H1 (cell line): ENCODE results near the gene TSGA10. TPM values are rescaled to one million over a fixed set of nuclear protein-coding genes. Genes with fewer than 3 reads are reported as not detected.

Experiments
- CTCF ChIA-PET: fragments of 300-600 bp; sonication (Branson Sonifier 250); formaldehyde crosslinking; loops from one replicate; lab custom pipeline; 2021; ENCODE audit not compliant: partially characterized antibody; lab: Charles Lee
- POLR2A ChIA-PET: fragments of 300-600 bp; sonication (Branson Sonifier 250); formaldehyde crosslinking; loops from one replicate; lab custom pipeline; 2021; ENCODE audit warnings: inconsistent platforms; ENCODE audit not compliant: partially characterized antibody; lab: Charles Lee
- DNase-seq, 2 experiments: peaks; one replicate each; pipeline versions ENCODE4 v3.0.0 to v3.0.0-alpha.2; 2010 to 2022; ENCODE audit warnings: low spot score in 2 of 2, low read depth in 1 of 2, mixed read lengths in 1 of 2
- FAIRE-seq: peaks from 2 replicates; lab custom pipeline; 2011; peaks lifted over from hg19 to GRCh38; lab: Jason Lieb, UNC
- H2AFZ ChIP-seq: 2 replicates; pipeline ENCODE4 v1.8.1; 2012; ENCODE audit warnings: low read length, inconsistent platforms
- H2AK5ac ChIP-seq: 2 replicates; pipeline ENCODE4 v1.6.1; 2013; ENCODE audit warnings: low read depth, low read length
- H2BK120ac ChIP-seq: replicated peaks from 2 replicates; pipeline ENCODE3; 2013; ENCODE audit warnings: low read depth, low read length, inconsistent platforms
- H2BK12ac ChIP-seq: 2 replicates; pipeline ENCODE4 v1.6.1; 2013; ENCODE audit warnings: low read depth, low read length
- H2BK15ac ChIP-seq: 2 replicates; pipeline ENCODE4 v1.6.1; 2013; ENCODE audit warnings: low read length
- H2BK20ac ChIP-seq: 2 replicates; pipeline ENCODE4 v1.6.1; 2013; ENCODE audit warnings: low read length
- H2BK5ac ChIP-seq: 2 replicates; pipeline ENCODE4 v1.6.1; 2013; ENCODE audit warnings: low read depth, low read length
- H3K14ac ChIP-seq: 2 replicates; pipeline ENCODE4 v1.6.1; 2013; ENCODE audit warnings: inconsistent platforms; ENCODE audit not compliant: insufficient read length
- H3K18ac ChIP-seq: 2 replicates; pipeline ENCODE4 v1.6.1; 2013; ENCODE audit warnings: low read length; ENCODE audit errors: extremely low read depth
- H3K23ac ChIP-seq: 2 replicates; pipeline ENCODE4 v1.6.1; 2013; ENCODE audit warnings: inconsistent platforms; ENCODE audit not compliant: insufficient read length
- H3K23me2 ChIP-seq: 2 replicates; pipeline ENCODE4 v1.6.1; 2013; ENCODE audit warnings: low read depth, low read length
- H3K27ac ChIP-seq: 2 replicates; pipeline ENCODE4 v1.6.1; 2011; ENCODE audit warnings: low read depth, low read length, inconsistent platforms
- H3K27me3 ChIP-seq, 4 experiments: replicated peaks in 1 of 4; 1 replicate in 1 of 4; 2 replicates in 3 of 4; pipeline versions ENCODE4 v1.6.1 to v1.8.1; 2011 to 2013; ENCODE audit warnings: low read length in 3 of 4, mild to moderate bottlenecking in 3 of 4, inconsistent platforms in 2 of 4, mixed read lengths in 2 of 4, moderate library complexity in 1 of 4; ENCODE audit not compliant: control insufficient read depth in 3 of 4, insufficient read depth in 3 of 4; ENCODE audit errors: extremely low read depth in 1 of 4
- H3K36me3 ChIP-seq, 4 experiments: 2 replicates each; pipeline versions ENCODE4 v1.6.1 to v1.8.1; 2011 to 2013; ENCODE audit warnings: mild to moderate bottlenecking in 4 of 4, low read length in 3 of 4, moderate library complexity in 2 of 4, control low read depth in 1 of 4, inconsistent platforms in 1 of 4; ENCODE audit not compliant: insufficient read depth in 4 of 4, control insufficient read depth in 2 of 4
- H3K4ac ChIP-seq: replicated peaks from 2 replicates; pipeline ENCODE3; 2013; ENCODE audit warnings: low read length, low read depth, mixed read lengths, inconsistent platforms; ENCODE audit not compliant: insufficient read length
- H3K4me1 ChIP-seq, 4 experiments: replicated peaks in 1 of 4; 1 replicate in 1 of 4; 2 replicates in 3 of 4; pipeline versions ENCODE4 v1.6.1 to v1.8.1; 2011 to 2013; ENCODE audit warnings: low read length in 3 of 4, inconsistent platforms in 2 of 4, mixed read lengths in 1 of 4; ENCODE audit not compliant: insufficient read depth in 4 of 4, control insufficient read depth in 3 of 4
- H3K4me2 ChIP-seq, 2 experiments: 2 replicates each; pipeline versions ENCODE4 v1.6.1 to v1.8.1; 2011 to 2013; ENCODE audit warnings: low read depth in 2 of 2, low read length in 2 of 2, control low read depth in 1 of 2, inconsistent platforms in 1 of 2, mild to moderate bottlenecking in 1 of 2; ENCODE audit not compliant: insufficient read depth in 1 of 2
- H3K4me3 ChIP-seq, 4 experiments: fragments of 200-600, 300-600 bp in 1 of 4; sonication (generic), shearing (Covaris generic), sonication (Bioruptor Twin) in 1 of 4; 2 replicates each; pipeline versions ENCODE4 v1.5.1 to v1.8.1; 2011 to 2016; ENCODE audit warnings: low read length in 4 of 4, low read depth in 3 of 4, control low read depth in 2 of 4, inconsistent platforms in 2 of 4, mild to moderate bottlenecking in 2 of 4, mixed read lengths in 1 of 4, moderate library complexity in 1 of 4; ENCODE audit not compliant: insufficient read depth in 2 of 4; ENCODE audit errors: extremely low read depth in 1 of 4
- H3K56ac ChIP-seq: replicated peaks from 2 replicates; pipeline ENCODE3; 2013; ENCODE audit warnings: low read depth, mild to moderate bottlenecking, mixed read lengths, low read length, inconsistent platforms; ENCODE audit not compliant: insufficient read length
- H3K79me1 ChIP-seq: 2 replicates; pipeline ENCODE4 v1.6.1; 2013; ENCODE audit warnings: low read depth, low read length, control low read depth
- H3K79me2 ChIP-seq, 2 experiments: 2 replicates each; pipeline versions ENCODE4 v1.6.1 to v1.8.1; 2012 to 2013; ENCODE audit warnings: low read length in 2 of 2, mild to moderate bottlenecking in 2 of 2, inconsistent platforms in 1 of 2; ENCODE audit not compliant: insufficient read depth in 2 of 2, control insufficient read depth in 1 of 2
- H3K9ac ChIP-seq, 4 experiments: replicated peaks in 1 of 4; 1 replicate in 1 of 4; 2 replicates in 3 of 4; pipeline versions ENCODE4 v1.6.1 to v1.8.1; 2011 to 2013; ENCODE audit warnings: low read depth in 3 of 4, low read length in 3 of 4, control low read depth in 2 of 4, mild to moderate bottlenecking in 2 of 4, moderate library complexity in 2 of 4, inconsistent platforms in 1 of 4; ENCODE audit errors: extremely low read depth in 1 of 4
- H3K9me3 ChIP-seq, 2 experiments: 2 replicates each; pipeline versions ENCODE4 v1.6.1 to v1.8.1; 2012 to 2013; ENCODE audit warnings: mild to moderate bottlenecking in 2 of 2, moderate library complexity in 2 of 2, control low read depth in 1 of 2, inconsistent platforms in 1 of 2, low read depth in 1 of 2, low read length in 1 of 2, mixed read lengths in 1 of 2; ENCODE audit not compliant: insufficient read depth in 2 of 2
- H4K20me1 ChIP-seq, 2 experiments: replicated peaks in 1 of 2; 2 replicates each; pipeline versions ENCODE3 to v1.8.1; 2011 to 2013; ENCODE audit warnings: inconsistent platforms in 2 of 2, low read length in 2 of 2, mild to moderate bottlenecking in 1 of 2; ENCODE audit not compliant: insufficient read depth in 2 of 2, control insufficient read depth in 1 of 2
- H4K5ac ChIP-seq: 2 replicates; pipeline ENCODE4 v1.6.1; 2013; ENCODE audit warnings: low read length, low read depth, mixed read lengths, inconsistent platforms; ENCODE audit not compliant: insufficient read length
- H4K8ac ChIP-seq: 2 replicates; pipeline ENCODE4 v1.8.0; 2013; ENCODE audit warnings: mild to moderate bottlenecking, moderate library complexity, low read length, inconsistent platforms; ENCODE audit not compliant: insufficient read depth; ENCODE audit errors: extremely low read depth
- H4K91ac ChIP-seq: replicated peaks from 2 replicates; pipeline ENCODE3; 2013; ENCODE audit warnings: low read length, mixed read lengths, inconsistent platforms; ENCODE audit not compliant: insufficient read length
- BCL11A ChIP-seq, 2 experiments: IDR thresholded peaks; one replicate each; pipeline ENCODE4 v1.6.1; 2011; ENCODE audit warnings: low read depth in 2 of 2, low read length in 2 of 2, mild to moderate bottlenecking in 2 of 2
- CHD1 ChIP-seq: IDR thresholded peaks from 2 replicates; pipeline ENCODE4 v1.6.1; 2012; ENCODE audit warnings: low read depth, low read length, improper control_type of control experiment
- JUN ChIP-seq: IDR thresholded peaks from 2 replicates; pipeline ENCODE4 v1.6.1; 2011; ENCODE audit warnings: low read depth, mild to moderate bottlenecking, improper control_type of control experiment, low read length
- KDM5A ChIP-seq: fragments of 200-600 bp; IDR thresholded peaks from 2 replicates; pipeline ENCODE4 v1.7.1; 2012; ENCODE audit warnings: mild to moderate bottlenecking, low read length, inconsistent platforms, mixed read lengths
- NRF1 ChIP-seq: IDR thresholded peaks from 2 replicates; pipeline ENCODE4 v1.6.1; 2011; ENCODE audit warnings: mild to moderate bottlenecking, low read depth, low read length, improper control_type of control experiment
- POU5F1 ChIP-seq: IDR thresholded peaks from 2 replicates; pipeline ENCODE4 v1.6.1; 2011; ENCODE audit warnings: low read depth, mild to moderate bottlenecking, low read length, moderate library complexity
- RNF2 ChIP-seq: fragments of 200-900, 300-1000 bp; sonication (generic); IDR thresholded peaks from 2 replicates; pipeline ENCODE4 v1.7.1; 2016; ENCODE audit warnings: borderline replicate concordance, low read depth, mild to moderate bottlenecking, antibody characterized with exemption, low read length; ENCODE audit not compliant: poor library complexity, severe bottlenecking; ENCODE audit errors: missing control alignments
- SIRT6 ChIP-seq: IDR thresholded peaks from one replicate; pipeline ENCODE4 v1.7.1; 2012; ENCODE audit warnings: low read length, inconsistent platforms
- SP4 ChIP-seq: IDR thresholded peaks from 2 replicates; pipeline ENCODE4 v1.6.1; 2012; ENCODE audit warnings: low read length, inconsistent platforms
- TEAD4 ChIP-seq: IDR thresholded peaks from 2 replicates; pipeline ENCODE4 v1.6.1; 2012; ENCODE audit warnings: low read depth, low read length, inconsistent platforms, mixed read lengths
- YY1 ChIP-seq: IDR thresholded peaks from 2 replicates; pipeline ENCODE4 v1.6.1; 2011; ENCODE audit warnings: low read depth, mild to moderate bottlenecking, low read length
- WGBS, 2 experiments: shearing (Covaris generic) in 1 of 2; methylation state at CpG; one replicate each; pipeline versions ENCODE4 v1.1.6 to v1.1.7; 2013 to 2015; ENCODE audit warnings: low lambda C conversion rate in 2 of 2, mixed read lengths in 2 of 2, inconsistent platforms in 1 of 2, low coverage in 1 of 2, missing lambda C conversion rate in 1 of 2; ENCODE audit not compliant: insufficient replicate concordance in 2 of 2, insufficient coverage in 1 of 2, insufficient read length in 1 of 2; ENCODE audit errors: extremely low coverage in 1 of 2, missing lambda C conversion rate in 1 of 2; 5-methylcytosine and 5-hydroxymethylcytosine counted together
- polyA plus RNA-seq, 7 experiments: library from polyadenylated mRNA; depleted of rRNA in 3 of 7; stranded (reverse) in 5 of 7; unstranded in 2 of 7; fragments of >200 nt in 5 of 7; fragments of 200-250 nt in 2 of 7; gene quantifications; 1 replicate in 5 of 7; 2 replicates in 1 of 7; 4 replicates in 1 of 7; pipeline versions ENCODE4 v1.2.1 to v1.2.3, GENCODE V29; 2011 to 2013; ENCODE audit warnings: missing spikeins in 2 of 7, mixed read lengths in 2 of 7
- total RNA-seq: library from RNA; stranded (reverse); fragmentation: NEBNext Ultra II Directional; extraction: Animal tissue kit (Norgen Biotek cat#: 25700); gene quantifications from 2 replicates; pipeline ENCODE4 v1.2.1, GENCODE V29; 2021

Gene TSGA10
- total and polyA plus RNA-seq, 2 of the 8 experiments (the other 6 are each of a cell fraction or from before 2014, with no cell fraction given): 2.2 to 7.4 TPM

- H2AFZ ChIP-seq: no peak overlapping the region
- no peak for TF ChIP-seq JUN
- TF ChIP-seq YY1: no peak
- no peak for TF ChIP-seq SIRT6
- no peak for TF ChIP-seq RNF2
- TF ChIP-seq TEAD4: no peak
- no peak for TF ChIP-seq POU5F1
- TF ChIP-seq KDM5A: no peak
- no peak for TF ChIP-seq SP4
- TF ChIP-seq NRF1: no peak
- no peak for TF ChIP-seq BCL11A (IDR thresholded peaks at IDR 0.05; ENCODE audit: low read depth in 2 of 2, low read length in 2 of 2)
- TF ChIP-seq CHD1: no peak
- TF ChIP-seq, all 59 proteins: peak for 0
- Histone ChIP-seq H2AK5ac (no peak overlapping the region), H3K27ac (no peak overlapping the region), H3K18ac (no peak overlapping the region), H3K79me2 (peaks cover 0 to 3% of the 10 kb centered on the region in 2 experiments; a peak in 2 of 4 replicates), H3K4me2 (no peak overlapping the region), H3K23ac (no peak overlapping the region), H2BK5ac (no peak overlapping the region), H2BK120ac (no peak overlapping the region), H3K27me3 (no peaks in the 10 kb centered on the region), H3K36me3 (peaks cover 0 to 3% (median 0%) of the 10 kb centered on the region in 4 experiments; a peak in 1 of 8 replicates), H3K14ac (no peak overlapping the region), H4K20me1 (no peaks in the 10 kb centered on the region), H3K56ac (no peak overlapping the region), H4K8ac (no peak overlapping the region), H4K91ac (no peak overlapping the region), H3K79me1 (no peaks in the 10 kb centered on the region), H4K5ac (no peak overlapping the region), H2BK12ac (no peak overlapping the region), H2BK20ac (no peak overlapping the region), H3K9me3 (no peaks in the 10 kb centered on the region), H3K9ac (no peak overlapping the region), H3K23me2 (peaks cover 11% of the 10 kb centered on the region), H3K4me3 (no peak overlapping the region), H2BK15ac (no peak overlapping the region), H3K4me1 (peaks cover 0 to 6% (median 2%) of the 10 kb centered on the region in 4 experiments; a peak in 2 of 7 replicates), H3K4ac (no peak overlapping the region)
- POLR2A ChIA-PET: interaction anchor here (1.2 to 7.7 kb wide), 2 partner anchors 8 to 29 kb away, joined by 3 to 45 read pairs; partner anchors contain the start of gene C2orf15
- 94% methylated on average over 1 of the region's 1 CpG; no CpG with 5 or more reads in 1 of the 2 experiments for WGBS, 2 experiments
- no peak for DNase-seq
- FAIRE-seq: no peak
- CTCF ChIA-PET: no interaction called here
Observed at GRCh38 chr2:99150706-99151105, 4.0 kb downstream of the TSGA10 start.
